Left lung (tissue), 10 donors: ENCODE measurements around the gene PTPRD. TPM values are rescaled to one million over a fixed set of nuclear protein-coding genes. Genes with fewer than 3 reads are reported as not detected.
A peak's percentile ranks its signal among the peaks of the same experiment; 100 is the strongest.
"Not testable (repeated sequence)": the region's sequence is repeated elsewhere in the genome, so short reads cannot be mapped to it uniquely, and the experiment has no call there.

ENCODE experiments used
- ATAC-seq: fragments of 200-7000 bp; cut with Tn5 transposase; one replicate; pipeline ENCODE4 v1.9.1; 2020; ENCODE audit warnings: moderate library complexity
- DNase-seq, 4 donors: peaks; one replicate each; pipeline ENCODE4 v3.0.0-alpha.2; 2013 to 2020
- H3K27ac ChIP-seq, 2 donors: fragments of 200-600 bp; sonication (generic) in 1 of 2; one replicate each; pipeline versions ENCODE4 v1.5.0 to v1.8.0; 2020 to 2021
- H3K27me3 ChIP-seq, 2 donors: fragments of 200-600 bp; sonication (generic) in 1 of 2; one replicate each; pipeline versions ENCODE4 v1.5.0 to v1.8.0; 2020 to 2021
- H3K36me3 ChIP-seq, 2 donors: fragments of 200-600 bp; sonication (generic) in 1 of 2; one replicate each; pipeline versions ENCODE4 v1.5.0 to v1.8.0; 2020 to 2021
- H3K4me1 ChIP-seq, 2 donors: fragments of 200-600 bp; one replicate each; pipeline ENCODE4 v1.8.0; 2021
- H3K4me3 ChIP-seq, 2 donors: fragments of 200-600 bp; sonication (generic) in 1 of 2; one replicate each; pipeline versions ENCODE4 v1.5.0 to v1.8.0; 2020 to 2021; ENCODE audit warnings: mild to moderate bottlenecking in 1 of 2
- H3K9me3 ChIP-seq, 2 donors: fragments of 200-600 bp; sonication (generic) in 1 of 2; one replicate each; pipeline versions ENCODE4 v1.5.0 to v1.8.0; 2020 to 2021
- intact Hi-C, 2 donors: fragments of 100-400 bp; cut with DNase I; formaldehyde crosslinking; loops; one replicate each; pipeline versions ENCODE4 v1.11.2 to v1.14.2; 2022
- polyA plus RNA-seq, 6 donors: library from polyadenylated mRNA; unstranded; fragments of 120-200 nt; gene quantifications; one replicate each; pipeline ENCODE4 v1.2.1, GENCODE V29; 2013; ENCODE audit not compliant: insufficient read length in 6 of 6
- total RNA-seq, 2 donors: library from RNA; stranded (reverse); fragmentation: NEBNext Ultra II Directional; extraction: Animal tissue kit (Norgen Biotek cat#: 25700); gene quantifications; one replicate each; pipeline ENCODE4 v1.2.1, GENCODE V29; 2021
- TF ChIP-seq, protein P1 (sequence below), 2 donors: fragments of 200-600 bp; sonication (generic) in 1 of 2; IDR thresholded peaks; one replicate each; pipeline versions ENCODE4 v1.5.0 to v1.8.0; 2021; ENCODE audit warnings: antibody characterized with exemption in 2 of 2
- donor health status: DM: no; HTN: yes; CAD: no.
- donor health status: DM: no; HTN: no; CAD: no.

The PTPRD gene
- total and polyA plus RNA-seq, 8 donors, result 24.2 to 167 (median 139) TPM

DNA sequence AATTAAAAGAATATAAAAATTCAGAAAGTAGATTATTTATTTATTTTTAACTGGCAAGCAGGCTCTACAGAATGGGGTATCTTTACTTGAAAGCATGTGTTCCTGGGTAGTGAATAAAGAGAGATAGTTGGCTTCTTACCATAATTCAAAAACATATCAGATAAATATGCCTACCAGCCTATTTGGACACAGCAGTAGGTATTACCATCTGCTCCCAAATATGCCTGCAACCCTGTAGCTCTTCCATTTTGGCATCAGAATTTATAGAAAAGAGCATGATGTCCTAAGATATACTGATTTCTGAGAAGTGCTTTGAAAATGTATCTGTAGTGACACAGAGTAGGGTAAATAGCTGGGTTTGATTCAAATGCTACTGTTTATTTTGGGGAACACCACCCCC lies 1512.7 kb downstream of the PTPRD start:
- Histone ChIP-seq H3K36me3 (no peaks in the 10 kb centered on the region), H3K4me3 (no peak overlapping the region), H3K9me3 (no peaks in the 10 kb centered on the region), H3K4me1 (no peaks in the 10 kb centered on the region), H3K27ac (no peak overlapping the region), H3K27me3 (no peaks in the 10 kb centered on the region)
- TF ChIP-seq, protein P1, sequence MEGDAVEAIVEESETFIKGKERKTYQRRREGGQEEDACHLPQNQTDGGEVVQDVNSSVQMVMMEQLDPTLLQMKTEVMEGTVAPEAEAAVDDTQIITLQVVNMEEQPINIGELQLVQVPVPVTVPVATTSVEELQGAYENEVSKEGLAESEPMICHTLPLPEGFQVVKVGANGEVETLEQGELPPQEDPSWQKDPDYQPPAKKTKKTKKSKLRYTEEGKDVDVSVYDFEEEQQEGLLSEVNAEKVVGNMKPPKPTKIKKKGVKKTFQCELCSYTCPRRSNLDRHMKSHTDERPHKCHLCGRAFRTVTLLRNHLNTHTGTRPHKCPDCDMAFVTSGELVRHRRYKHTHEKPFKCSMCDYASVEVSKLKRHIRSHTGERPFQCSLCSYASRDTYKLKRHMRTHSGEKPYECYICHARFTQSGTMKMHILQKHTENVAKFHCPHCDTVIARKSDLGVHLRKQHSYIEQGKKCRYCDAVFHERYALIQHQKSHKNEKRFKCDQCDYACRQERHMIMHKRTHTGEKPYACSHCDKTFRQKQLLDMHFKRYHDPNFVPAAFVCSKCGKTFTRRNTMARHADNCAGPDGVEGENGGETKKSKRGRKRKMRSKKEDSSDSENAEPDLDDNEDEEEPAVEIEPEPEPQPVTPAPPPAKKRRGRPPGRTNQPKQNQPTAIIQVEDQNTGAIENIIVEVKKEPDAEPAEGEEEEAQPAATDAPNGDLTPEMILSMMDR (IDR thresholded peaks at IDR 0.05), result no peak
- DNase-seq, result no peak
- intact Hi-C loops, result no loop called here
- no peak for ATAC-seq

DNA sequence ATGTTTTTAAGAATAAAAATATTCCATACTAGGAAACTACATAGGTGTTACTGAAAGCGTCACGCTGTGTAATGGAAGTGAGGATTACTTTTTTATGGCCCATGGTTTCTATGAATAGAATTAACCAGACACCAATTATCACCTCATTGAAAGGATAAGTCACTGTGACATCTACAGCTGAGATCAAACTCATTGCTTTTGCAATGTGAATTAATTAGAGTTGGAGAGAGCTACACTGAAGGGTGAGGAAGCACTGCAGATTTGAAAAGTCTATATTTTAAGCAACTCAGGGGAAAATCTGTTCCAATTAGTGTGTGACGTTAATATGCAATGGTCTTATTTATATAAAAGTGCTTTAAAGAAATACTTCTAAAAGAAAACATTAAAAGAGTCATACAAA lies 1513.2 kb downstream of the PTPRD start:
- ATAC-seq (no peak), DNase-seq (no peak)
- no peak overlapping the region for H3K4me3 ChIP-seq
- H3K27me3 ChIP-seq, result no peaks in the 10 kb centered on the region
- TF ChIP-seq, protein P1 (IDR thresholded peaks at IDR 0.05), result no peak
- no peaks in the 10 kb centered on the region for H3K36me3 ChIP-seq
- H3K4me1 ChIP-seq, result no peaks in the 10 kb centered on the region
- intact Hi-C loops, result no loop called here
- H3K9me3 ChIP-seq, result no peaks in the 10 kb centered on the region
- H3K27ac ChIP-seq, result no peak overlapping the region

DNA sequence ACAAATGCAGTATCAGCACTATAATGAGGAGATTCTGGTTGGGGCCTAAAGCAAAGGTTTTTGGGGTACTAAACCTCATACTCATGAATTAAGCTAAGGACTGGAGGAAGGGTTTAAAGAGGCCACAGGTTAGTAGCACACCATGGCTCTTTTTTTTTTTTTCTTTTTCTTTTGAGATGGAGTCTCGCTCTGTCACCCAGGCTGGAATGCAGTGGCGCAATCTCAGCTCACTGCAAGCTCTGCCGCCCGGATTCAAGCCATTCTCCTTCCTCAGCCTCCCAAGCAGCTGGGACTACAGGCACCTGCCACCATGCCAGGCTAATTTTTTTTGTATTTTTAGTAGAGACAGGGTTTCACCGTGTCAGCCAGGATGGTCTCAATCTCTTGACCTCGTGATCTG lies 1515.5 kb downstream of the PTPRD start:
- DNase-seq, H3K4me1 ChIP-seq, H3K27me3 ChIP-seq, ATAC-seq, H3K27ac ChIP-seq, H3K36me3 ChIP-seq, intact Hi-C loops, H3K4me3 ChIP-seq: not testable (repeated sequence)
- peaks cover 0 to 13% of the 10 kb centered on the region in 2 donors for H3K9me3 ChIP-seq

DNA sequence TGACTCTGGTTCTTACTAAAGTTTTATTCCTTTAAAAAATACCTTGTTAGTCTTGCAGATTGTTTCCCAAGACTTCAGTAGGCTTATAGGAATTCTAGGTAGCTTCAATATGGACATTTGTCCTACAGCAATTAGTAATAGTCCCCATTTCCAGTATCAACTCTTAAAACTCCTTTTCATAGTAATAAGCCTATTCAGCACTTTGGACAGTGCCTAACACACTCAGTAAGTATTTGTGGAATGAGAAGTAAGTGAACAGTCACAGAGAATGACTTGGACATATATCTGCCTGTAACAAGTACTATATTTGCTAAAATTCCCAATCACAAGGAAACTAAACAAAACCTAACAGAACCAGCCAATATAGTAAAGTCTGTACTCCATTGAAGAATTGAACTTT lies 1521.4 kb downstream of the PTPRD start:
- ATAC-seq (no peak), DNase-seq (peak in 2 of 4 donors; percentile 6 to 9)
- Histone ChIP-seq H3K27me3 (no peaks in the 10 kb centered on the region), H3K4me3 (no peak overlapping the region), H3K27ac (no peak overlapping the region), H3K9me3 (peaks cover 0 to 21% of the 10 kb centered on the region in 2 donors), H3K4me1 (no peaks in the 10 kb centered on the region), H3K36me3 (no peaks in the 10 kb centered on the region)
- TF ChIP-seq, protein P1 (IDR thresholded peaks at IDR 0.05), result no peak
- intact Hi-C loops, result no loop called here

DNA sequence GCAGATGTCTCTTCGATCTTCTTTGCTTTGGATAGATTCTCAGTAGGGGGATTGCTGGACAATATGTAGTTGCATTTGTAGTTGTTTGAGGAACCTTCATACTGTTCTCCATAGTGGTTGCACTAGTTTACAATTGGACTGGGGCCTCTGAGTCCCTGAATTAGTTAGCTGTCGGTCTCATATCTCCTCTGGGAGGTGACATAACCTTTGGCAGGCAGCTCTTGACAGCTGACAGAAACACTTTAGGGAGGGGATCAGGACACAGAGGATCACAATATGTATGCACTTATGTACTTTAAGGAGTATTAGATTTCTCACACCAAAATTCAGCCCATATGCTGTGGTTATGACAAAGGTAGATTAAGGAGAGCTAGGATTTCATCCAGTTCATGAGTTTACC lies 1533.3 kb downstream of the PTPRD start:
- ATAC-seq, result no peak
- Histone ChIP-seq H3K4me3 (no peak overlapping the region), H3K4me1 (no peaks in the 10 kb centered on the region), H3K9me3 (peaks cover 0 to 22% of the 10 kb centered on the region in 2 donors), H3K27ac (no peak overlapping the region), H3K36me3 (no peaks in the 10 kb centered on the region), H3K27me3 (no peaks in the 10 kb centered on the region)
- intact Hi-C loops, result no loop called here
- TF ChIP-seq, protein P1 (IDR thresholded peaks at IDR 0.05), result no peak
- DNase-seq, result no peak

DNA sequence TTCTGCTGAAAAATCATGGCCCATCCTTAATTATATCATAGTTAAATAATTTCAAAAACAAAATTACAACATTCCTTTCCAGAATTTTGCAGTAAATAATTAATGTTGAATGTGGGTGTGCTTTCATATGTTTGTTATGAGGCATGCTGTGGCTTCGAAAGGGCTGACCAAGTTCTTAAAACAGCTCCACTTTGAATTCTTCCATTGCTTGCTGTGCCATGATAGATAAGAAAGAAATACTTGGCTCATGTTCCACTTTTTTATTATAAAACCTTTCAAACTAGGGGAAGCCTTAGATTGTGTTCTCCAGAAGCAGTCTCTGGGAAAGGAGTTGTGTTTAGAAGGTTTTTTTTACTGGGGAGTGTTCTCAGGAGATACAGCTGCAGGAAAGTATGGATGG lies 1534.5 kb downstream of the PTPRD start:
- Histone ChIP-seq H3K36me3 (no peaks in the 10 kb centered on the region), H3K4me3 (no peak overlapping the region), H3K27me3 (no peaks in the 10 kb centered on the region), H3K27ac (no peak overlapping the region), H3K4me1 (no peaks in the 10 kb centered on the region), H3K9me3 (peaks cover 0 to 19% of the 10 kb centered on the region in 2 donors)
- TF ChIP-seq, protein P1 (IDR thresholded peaks at IDR 0.05), result no peak
- DNase-seq, result no peak
- ATAC-seq, result no peak
- intact Hi-C loops, result no loop called here
